Neural progenitor cell (in vitro differentiated cells): Measurements from ENCODE around the gene ACOD1. TPM values are rescaled to one million over a fixed set of nuclear protein-coding genes. Genes with fewer than 3 reads are reported as not detected.

Source experiments
- DNase-seq: peaks from one replicate; pipeline ENCODE4 v3.0.0-alpha.2; 2016; ENCODE audit warnings: low spot score
- H2AFZ ChIP-seq: fragments of 200-600 bp; sonication (generic); replicated peaks from 2 replicates; pipeline ENCODE4 v1.6.1; 2016; ENCODE audit warnings: antibody characterized with exemption
- H3F3A ChIP-seq: fragments of 200-600 bp; sonication (generic); 2 replicates; pipeline ENCODE4 v1.6.1; 2016; ENCODE audit warnings: antibody characterized with exemption, low read depth
- H3K27ac ChIP-seq: fragments of 200-600 bp; sonication (generic); 2 replicates; pipeline ENCODE4 v1.5.1; 2016; ENCODE audit warnings: mild to moderate bottlenecking
- H3K27me3 ChIP-seq: fragments of 200-600 bp; sonication (generic); 2 replicates; pipeline ENCODE4 v1.6.1; 2016; ENCODE audit warnings: mild to moderate bottlenecking, moderate library complexity
- H3K36me3 ChIP-seq: fragments of 200-600 bp; sonication (generic); 2 replicates; pipeline ENCODE4 v1.5.1; 2016
- H3K4me1 ChIP-seq: fragments of 200-600 bp; sonication (generic); 2 replicates; pipeline ENCODE4 v1.6.1; 2016; ENCODE audit warnings: mixed run types
- H3K4me2 ChIP-seq: fragments of 200-600 bp; sonication (generic); 2 replicates; pipeline ENCODE4 v1.6.1; 2016
- H3K4me3 ChIP-seq: fragments of 200-600 bp; sonication (generic); 2 replicates; pipeline ENCODE4 v1.5.1; 2016
- H3K79me2 ChIP-seq: fragments of 200-600 bp; sonication (generic); 2 replicates; pipeline ENCODE4 v1.6.1; 2016; ENCODE audit warnings: low read depth
- H3K9ac ChIP-seq: fragments of 200-600 bp; sonication (generic); 2 replicates; pipeline ENCODE4 v1.6.1; 2016
- H3K9me3 ChIP-seq: fragments of 200-600 bp; sonication (generic); 2 replicates; pipeline ENCODE4 v1.5.1; 2016; ENCODE audit warnings: low read depth
- H4K20me1 ChIP-seq: fragments of 200-600 bp; sonication (generic); 2 replicates; pipeline ENCODE4 v1.6.1; 2016; ENCODE audit warnings: low read depth
- H3K27ac Mint-ChIP-seq: 3 replicates; pipeline ENCODE4 v1.8.0; 2021; ENCODE audit warnings: mixed read lengths
- H3K27me3 Mint-ChIP-seq: 2 replicates; pipeline ENCODE4 v1.8.0; 2022; ENCODE audit warnings: low read depth, mild to moderate bottlenecking, inconsistent platforms, moderate library complexity, mixed read lengths; ENCODE audit not compliant: insufficient read depth
- H3K36me3 Mint-ChIP-seq: 3 replicates; pipeline ENCODE4 v1.8.0; 2021; ENCODE audit warnings: mixed read lengths
- H3K4me1 Mint-ChIP-seq: 3 replicates; pipeline ENCODE4 v1.8.0; 2021; ENCODE audit warnings: mixed read lengths
- H3K4me3 Mint-ChIP-seq: 3 replicates; pipeline ENCODE4 v1.8.0; 2021; ENCODE audit warnings: mild to moderate bottlenecking, moderate library complexity, mixed read lengths
- H3K9me3 Mint-ChIP-seq: 3 replicates; pipeline ENCODE4 v1.8.0; 2020; ENCODE audit warnings: mixed read lengths
- EZH2 ChIP-seq: fragments of 200-600 bp; sonication (generic); IDR thresholded peaks from 2 replicates; pipeline ENCODE4 v1.6.1; 2017; ENCODE audit warnings: antibody characterized with exemption, mild to moderate bottlenecking, moderate library complexity
- EZH2phosphoT487 ChIP-seq: fragments of 200-600 bp; sonication (generic); IDR thresholded peaks from 2 replicates; pipeline ENCODE4 v1.6.1; 2017; ENCODE audit warnings: antibody characterized with exemption
- total RNA-seq: library from RNA; depleted of rRNA; stranded (reverse); fragments of >200 nt; gene quantifications from 2 replicates; pipeline ENCODE4 v1.2.3, GENCODE V29; 2015; ENCODE audit warnings: low replicate concordance
- TF ChIP-seq, protein P1 (sequence below): fragments of 200-600 bp; sonication (generic); IDR thresholded peaks from 2 replicates; pipeline ENCODE4 v1.5.1; 2017; ENCODE audit warnings: antibody characterized with exemption, mild to moderate bottlenecking

ACOD1 gene
- total RNA-seq, 1 donor from 2014 or later = not detected

DNA sequence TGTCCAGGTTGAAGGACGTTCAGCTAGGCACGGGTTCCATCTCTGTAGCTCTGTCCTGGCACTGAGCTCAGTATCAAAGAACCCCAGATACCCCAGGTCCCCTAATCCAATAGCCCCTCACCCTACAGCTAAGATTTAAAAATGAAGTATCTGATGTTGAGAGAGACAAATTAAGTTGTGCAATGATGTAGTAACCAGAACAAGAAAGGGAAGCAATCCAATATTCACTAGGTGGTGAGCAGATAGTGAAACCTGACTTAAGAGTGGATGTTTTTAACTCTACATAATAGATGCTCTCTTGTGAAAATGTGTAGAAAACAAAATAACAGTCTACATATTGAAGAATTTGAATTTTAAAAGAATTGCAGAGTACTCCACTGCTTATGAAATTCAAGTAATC lies 1.8 kb downstream of the ACOD1 start:
- Histone ChIP-seq H2AFZ (no peak overlapping the region), H4K20me1 (no peaks in the 10 kb centered on the region), H3K4me2 (no peak overlapping the region), H3K36me3 (no peaks in the 10 kb centered on the region), H3K27ac (no peak overlapping the region), H3K27me3 (no peaks in the 10 kb centered on the region), H3K9me3 (no peaks in the 10 kb centered on the region), H3K4me3 (no peak overlapping the region), H3F3A (no peaks in the 10 kb centered on the region), H3K79me2 (no peaks in the 10 kb centered on the region), H3K4me1 (no peaks in the 10 kb centered on the region), H3K9ac (no peak overlapping the region)
- DNase-seq = no peak
- Mint-ChIP-seq H3K36me3 (no peaks in the 10 kb centered on the region), H3K9me3 (no peaks in the 10 kb centered on the region), H3K27ac (no peak overlapping the region), H3K27me3 (peaks cover 2% of the 10 kb centered on the region), H3K4me1 (no peaks in the 10 kb centered on the region), H3K4me3 (no peak overlapping the region)
- TF ChIP-seq EZH2 (no peak), EZH2phosphoT487 (no peak)
- TF ChIP-seq, protein P1, sequence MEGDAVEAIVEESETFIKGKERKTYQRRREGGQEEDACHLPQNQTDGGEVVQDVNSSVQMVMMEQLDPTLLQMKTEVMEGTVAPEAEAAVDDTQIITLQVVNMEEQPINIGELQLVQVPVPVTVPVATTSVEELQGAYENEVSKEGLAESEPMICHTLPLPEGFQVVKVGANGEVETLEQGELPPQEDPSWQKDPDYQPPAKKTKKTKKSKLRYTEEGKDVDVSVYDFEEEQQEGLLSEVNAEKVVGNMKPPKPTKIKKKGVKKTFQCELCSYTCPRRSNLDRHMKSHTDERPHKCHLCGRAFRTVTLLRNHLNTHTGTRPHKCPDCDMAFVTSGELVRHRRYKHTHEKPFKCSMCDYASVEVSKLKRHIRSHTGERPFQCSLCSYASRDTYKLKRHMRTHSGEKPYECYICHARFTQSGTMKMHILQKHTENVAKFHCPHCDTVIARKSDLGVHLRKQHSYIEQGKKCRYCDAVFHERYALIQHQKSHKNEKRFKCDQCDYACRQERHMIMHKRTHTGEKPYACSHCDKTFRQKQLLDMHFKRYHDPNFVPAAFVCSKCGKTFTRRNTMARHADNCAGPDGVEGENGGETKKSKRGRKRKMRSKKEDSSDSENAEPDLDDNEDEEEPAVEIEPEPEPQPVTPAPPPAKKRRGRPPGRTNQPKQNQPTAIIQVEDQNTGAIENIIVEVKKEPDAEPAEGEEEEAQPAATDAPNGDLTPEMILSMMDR = no peak

DNA sequence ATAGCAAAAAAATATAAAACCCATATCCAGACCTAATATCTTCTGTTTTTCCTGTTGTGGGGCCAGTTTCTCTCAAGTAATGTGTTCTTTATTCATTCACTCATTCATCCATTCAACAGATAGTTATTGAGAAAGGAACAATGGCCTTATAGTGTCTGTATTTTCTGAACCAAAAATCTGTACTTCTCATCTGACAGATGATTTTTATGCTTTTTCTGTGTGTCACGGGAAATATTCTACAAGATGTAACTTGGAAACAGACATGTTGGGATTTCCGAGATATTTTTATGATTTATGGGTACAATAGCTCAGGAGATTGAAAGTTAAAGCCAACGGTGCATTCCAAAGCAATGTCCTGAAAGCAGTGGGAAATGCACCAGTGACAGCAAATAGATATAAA lies 5.7 kb downstream of the ACOD1 start:
- Mint-ChIP-seq H3K27me3 (peaks cover 2% of the 10 kb centered on the region), H3K36me3 (no peaks in the 10 kb centered on the region), H3K9me3 (peaks cover 7% of the 10 kb centered on the region)

DNA sequence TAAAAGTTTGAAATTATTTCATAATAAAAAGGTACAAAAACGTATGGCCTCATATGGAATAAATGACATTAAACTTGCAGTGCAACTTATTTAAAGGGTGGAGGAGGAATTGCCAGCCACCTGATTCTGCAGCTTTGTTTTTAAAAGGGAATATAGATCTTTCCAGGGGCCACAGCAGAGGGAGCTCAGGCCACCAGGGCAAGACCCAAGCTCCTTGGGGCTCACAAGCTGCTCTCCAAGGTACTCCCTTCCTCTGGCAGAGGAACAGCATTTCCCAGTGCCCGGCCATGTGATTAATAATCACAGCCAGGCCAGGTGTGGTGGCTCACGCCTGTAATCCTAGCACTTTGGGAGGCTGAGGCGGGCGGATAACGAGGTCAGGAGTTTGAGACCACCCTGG lies 6.2 kb downstream of the ACOD1 start:
- Mint-ChIP-seq H3K4me1 (no peaks in the 10 kb centered on the region), H3K27ac (no peak overlapping the region), H3K36me3 (no peaks in the 10 kb centered on the region), H3K4me3 (no peak overlapping the region), H3K9me3 (peaks cover 10% of the 10 kb centered on the region), H3K27me3 (peaks cover 2% of the 10 kb centered on the region)
- no peaks in the 10 kb centered on the region for H3K4me1 ChIP-seq
- no peaks in the 10 kb centered on the region for H3K36me3 ChIP-seq
- H4K20me1 ChIP-seq = no peaks in the 10 kb centered on the region
- DNase-seq = no peak
- no peak overlapping the region for H3K4me2 ChIP-seq
- H3K27me3 ChIP-seq = no peaks in the 10 kb centered on the region
- H3K4me3 ChIP-seq = no peak overlapping the region
- no peaks in the 10 kb centered on the region for H3K9me3 ChIP-seq
- H3F3A ChIP-seq = no peaks in the 10 kb centered on the region
- no peak overlapping the region for H3K27ac ChIP-seq
- no peak overlapping the region for H2AFZ ChIP-seq
- H3K9ac ChIP-seq = no peak overlapping the region
- no peaks in the 10 kb centered on the region for H3K79me2 ChIP-seq
- no peak for TF ChIP-seq EZH2
- no peak for TF ChIP-seq EZH2phosphoT487
- TF ChIP-seq, protein P1 = no peak

More for the DNA sequence above, 5.7 kb downstream of the ACOD1 start:
- H3K4me3 Mint-ChIP-seq = no peak overlapping the region
- Histone ChIP-seq H3K4me2 (no peak overlapping the region), H3K27me3 (no peaks in the 10 kb centered on the region), H3K4me1 (no peaks in the 10 kb centered on the region), H3F3A (no peaks in the 10 kb centered on the region), H3K4me3 (no peak overlapping the region), H4K20me1 (no peaks in the 10 kb centered on the region), H3K36me3 (no peaks in the 10 kb centered on the region), H3K79me2 (no peaks in the 10 kb centered on the region), H2AFZ (no peak overlapping the region), H3K9me3 (no peaks in the 10 kb centered on the region), H3K27ac (no peak overlapping the region), H3K9ac (no peak overlapping the region)
- no peak overlapping the region for H3K27ac Mint-ChIP-seq
- no peak for DNase-seq
- no peaks in the 10 kb centered on the region for H3K4me1 Mint-ChIP-seq
- TF ChIP-seq EZH2phosphoT487 (no peak), EZH2 (no peak)
- TF ChIP-seq, protein P1 = no peak
